ENCODE data around the gene RTN4RL2. TPM values are rescaled to one million over a fixed set of nuclear protein-coding genes. Genes with fewer than 3 reads are reported as not detected.
A peak's percentile ranks its signal among the peaks of the same experiment; 100 is the strongest.
"Not testable (repeated sequence)": the region's sequence is repeated elsewhere in the genome, so short reads cannot be mapped to it uniquely, and the experiment has no call there.

The RTN4RL2 gene
- total RNA-seq, 6 donors from 2014 or later: 1.1 to 4.1 (median 2.0) TPM; not detected in 1

GRCh38 chr11:57440744-57441414 lies 19.4 kb upstream of the RTN4RL2 start:
- peak overlapping the region in 3 of 4 donors; percentile 18 to 39 (median 33) for H3K27ac ChIP-seq
- no peak for TF ChIP-seq POLR2AphosphoS5 (IDR thresholded peaks at IDR 0.05)
- no peak for TF ChIP-seq POLR2A (IDR thresholded peaks at IDR 0.05)
- TF ChIP-seq CTCF (IDR thresholded peaks at IDR 0.05): no peak
- TF ChIP-seq EP300 (IDR thresholded peaks at IDR 0.05): no peak
- H3K4me3 ChIP-seq: no peak overlapping the region
- no peaks in the 10 kb centered on the region for H3K9me3 ChIP-seq
- DNase-seq (no peak), ATAC-seq (ENCODE audit: low FRiP score in 2 of 2) (peak; percentile 34 to 49)
- no peaks in the 10 kb centered on the region for H3K36me3 ChIP-seq
- H3K4me1 ChIP-seq: peaks cover 0 to 8% (median 2%) of the 10 kb centered on the region in 4 donors
- 69 to 73% methylated on average over 4 of the region's 4 CpGs for WGBS, 2 donors
- H3K27me3 ChIP-seq: no peaks in the 10 kb centered on the region

- DNase-seq: no peak
Measured at GRCh38 chr11:57444362-57445121, 15.8 kb upstream of the RTN4RL2 start.

GRCh38 chr11:57445122-57445394 lies 15.3 kb upstream of the RTN4RL2 start:
- H3K9me3 ChIP-seq; H3K4me1 ChIP-seq; ATAC-seq (ENCODE audit: low FRiP score in 2 of 2); H3K36me3 ChIP-seq; H3K27me3 ChIP-seq; H3K4me3 ChIP-seq; H3K27ac ChIP-seq; DNase-seq: not testable (repeated sequence)
- WGBS, 2 donors: 82 to 84% methylated on average over 9 of the region's 9 CpGs

More at GRCh38 chr11:57444362-57445121, 15.8 kb upstream of the RTN4RL2 start:
- Histone ChIP-seq H3K9me3 (no peaks in the 10 kb centered on the region), H3K4me1 (peaks cover 0 to 8% (median 0%) of the 10 kb centered on the region in 4 donors), H3K4me3 (no peak overlapping the region), H3K27ac (no peak overlapping the region), H3K27me3 (no peaks in the 10 kb centered on the region), H3K36me3 (no peaks in the 10 kb centered on the region)
- TF ChIP-seq POLR2AphosphoS5 (IDR thresholded peaks at IDR 0.05): no peak
- ATAC-seq (ENCODE audit: low FRiP score in 2 of 2): no peak
- 79% methylated on average over 9 of the region's 9 CpGs for WGBS, 2 donors

GRCh38 chr11:57446055-57446454 lies 14.3 kb upstream of the RTN4RL2 start:
- H3K27me3 ChIP-seq: no peaks in the 10 kb centered on the region
- no peak for DNase-seq
- peaks cover 0 to 8% (median 0%) of the 10 kb centered on the region in 4 donors for H3K4me1 ChIP-seq
- no peak for ATAC-seq (ENCODE audit: low FRiP score in 2 of 2)
- TF ChIP-seq CTCF (IDR thresholded peaks at IDR 0.05): no peak
- no peak for TF ChIP-seq EP300 (IDR thresholded peaks at IDR 0.05)
- TF ChIP-seq POLR2AphosphoS5 (IDR thresholded peaks at IDR 0.05): no peak
- no peak for TF ChIP-seq POLR2A (IDR thresholded peaks at IDR 0.05)
- no peaks in the 10 kb centered on the region for H3K36me3 ChIP-seq
- H3K4me3 ChIP-seq: no peak overlapping the region
- no peaks in the 10 kb centered on the region for H3K9me3 ChIP-seq
- WGBS, 2 donors: 77 to 100% methylated on average over 1 of the region's 1 CpG
- no peak overlapping the region for H3K27ac ChIP-seq

GRCh38 chr11:57453543-57454177 lies 6.7 kb upstream of the RTN4RL2 start:
- TF ChIP-seq POLR2AphosphoS5 (IDR thresholded peaks at IDR 0.05): no peak
- no peak for TF ChIP-seq EP300 (IDR thresholded peaks at IDR 0.05)
- TF ChIP-seq CTCF (IDR thresholded peaks at IDR 0.05): no peak
- no peak for TF ChIP-seq POLR2A (IDR thresholded peaks at IDR 0.05)
- WGBS, 2 donors: 69 to 92% methylated on average over 2 of the region's 2 CpGs
- no peak for DNase-seq

More at GRCh38 chr11:57453543-57454177, 6.7 kb upstream of the RTN4RL2 start:
- no peak for ATAC-seq (ENCODE audit: low FRiP score in 2 of 2)
- Histone ChIP-seq H3K27ac (no peak overlapping the region), H3K4me1 (peaks cover 13 to 23% (median 17%) of the 10 kb centered on the region in 4 donors), H3K36me3 (no peaks in the 10 kb centered on the region), H3K27me3 (peaks cover 0 to 11% (median 4%) of the 10 kb centered on the region in 4 donors), H3K4me3 (no peak overlapping the region), H3K9me3 (no peaks in the 10 kb centered on the region)

All from upper lobe of left lung (tissue), 6 donors.